ENCODE data around the gene KLHL17. TPM values are rescaled to one million over a fixed set of nuclear protein-coding genes. Genes with fewer than 3 reads are reported as not detected.
A peak's percentile ranks its signal among the peaks of the same experiment; 100 is the strongest.

Gene KLHL17
- total RNA-seq, 1 donor from 2014 or later = 41.5 TPM

DNA sequence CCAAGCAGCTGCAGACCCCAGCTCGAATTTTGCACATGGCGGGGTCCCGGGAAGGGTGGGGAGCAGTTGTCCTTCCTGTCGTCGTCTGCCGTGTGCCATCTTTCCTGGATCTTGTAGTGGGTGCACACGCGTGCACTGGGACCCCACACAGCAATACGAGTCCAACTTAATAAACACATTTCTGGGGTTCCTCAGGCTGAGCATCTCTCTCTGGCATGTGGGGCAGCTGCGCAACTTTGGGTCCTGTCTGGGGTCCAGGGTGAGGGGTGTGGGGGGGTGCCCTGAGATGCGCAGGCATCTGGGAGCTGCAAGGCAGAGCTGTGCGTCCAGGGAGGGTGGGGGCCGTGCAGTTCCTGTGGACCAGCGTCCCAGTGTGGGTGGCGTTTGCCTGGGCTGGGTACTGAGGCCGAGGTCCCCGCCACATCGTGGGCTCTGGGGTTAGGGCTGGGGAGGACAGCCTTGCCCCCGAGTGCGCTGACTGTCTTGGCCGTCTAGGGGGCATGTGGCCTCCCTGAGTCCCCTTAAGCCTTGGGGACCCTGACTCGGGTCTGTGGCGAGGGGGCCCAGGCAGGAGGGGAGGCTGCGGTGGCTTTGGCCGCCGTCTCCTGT lies 5.2 kb downstream of the KLHL17 start:
- TF ChIP-seq, protein P1, sequence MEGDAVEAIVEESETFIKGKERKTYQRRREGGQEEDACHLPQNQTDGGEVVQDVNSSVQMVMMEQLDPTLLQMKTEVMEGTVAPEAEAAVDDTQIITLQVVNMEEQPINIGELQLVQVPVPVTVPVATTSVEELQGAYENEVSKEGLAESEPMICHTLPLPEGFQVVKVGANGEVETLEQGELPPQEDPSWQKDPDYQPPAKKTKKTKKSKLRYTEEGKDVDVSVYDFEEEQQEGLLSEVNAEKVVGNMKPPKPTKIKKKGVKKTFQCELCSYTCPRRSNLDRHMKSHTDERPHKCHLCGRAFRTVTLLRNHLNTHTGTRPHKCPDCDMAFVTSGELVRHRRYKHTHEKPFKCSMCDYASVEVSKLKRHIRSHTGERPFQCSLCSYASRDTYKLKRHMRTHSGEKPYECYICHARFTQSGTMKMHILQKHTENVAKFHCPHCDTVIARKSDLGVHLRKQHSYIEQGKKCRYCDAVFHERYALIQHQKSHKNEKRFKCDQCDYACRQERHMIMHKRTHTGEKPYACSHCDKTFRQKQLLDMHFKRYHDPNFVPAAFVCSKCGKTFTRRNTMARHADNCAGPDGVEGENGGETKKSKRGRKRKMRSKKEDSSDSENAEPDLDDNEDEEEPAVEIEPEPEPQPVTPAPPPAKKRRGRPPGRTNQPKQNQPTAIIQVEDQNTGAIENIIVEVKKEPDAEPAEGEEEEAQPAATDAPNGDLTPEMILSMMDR (conservative IDR thresholded peaks at IDR 0.05) = no peak
- Mint-ChIP-seq H3K4me3 (peak overlapping the region; percentile 31), H3K4me1 (no peaks in the 10 kb centered on the region), H3K36me3 (ENCODE audit: low read depth) (no peaks in the 10 kb centered on the region), H3K27me3 (ENCODE audit: low read depth) (peaks cover 46% of the 10 kb centered on the region), H3K9me3 (no peaks in the 10 kb centered on the region), H3K27ac (ENCODE audit: unreplicated experiment) (no peak overlapping the region)
- DNase-seq (ENCODE audit: low read depth, low spot score) = no peak

DNA sequence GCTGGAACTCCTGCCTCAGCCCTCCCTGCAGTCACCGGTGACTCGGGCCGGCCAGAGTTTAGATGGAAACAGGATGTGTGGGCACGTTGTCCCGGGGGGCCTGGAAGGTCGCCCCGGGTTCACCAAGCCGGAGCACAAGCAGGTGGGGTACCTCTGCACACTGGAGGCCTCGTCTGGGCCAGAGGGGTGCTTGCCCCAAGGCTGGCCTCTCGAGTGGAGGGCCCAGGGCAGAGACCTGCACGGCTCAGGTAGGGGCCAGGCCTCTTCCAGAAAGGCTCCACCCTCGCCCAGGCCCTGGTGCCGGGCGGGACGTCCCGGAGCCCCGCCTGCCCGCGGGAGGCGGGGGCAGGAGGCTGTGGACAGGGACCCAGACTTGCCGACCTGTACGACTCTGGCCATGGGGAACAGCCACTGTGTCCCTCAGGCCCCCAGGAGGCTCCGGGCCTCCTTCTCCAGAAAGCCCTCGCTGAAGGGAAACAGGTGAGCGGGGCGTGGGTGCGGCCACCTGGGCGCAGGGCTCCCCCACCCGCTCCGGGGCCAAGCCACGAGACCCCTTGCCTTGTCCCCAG lies 5.8 kb downstream of the KLHL17 start, which contains the start of gene PLEKHN1:
TSS of gene PLEKHN1 (plus strand) at position 348 of the 569 bp plus-strand sequence. CDS start at position 398, 50 bp downstream.
- H3K36me3 Mint-ChIP-seq (ENCODE audit: low read depth) = no peaks in the 10 kb centered on the region
- H3K4me3 Mint-ChIP-seq = peak within 1 kb of the TSS; percentile 31
- no peaks in the 10 kb centered on the region for H3K4me1 Mint-ChIP-seq
- no peaks in the 10 kb centered on the region for H3K9me3 Mint-ChIP-seq
- peaks cover 47% of the 10 kb centered on the region for H3K27me3 Mint-ChIP-seq (ENCODE audit: low read depth)
- TF ChIP-seq, protein P1 (conservative IDR thresholded peaks at IDR 0.05) = no peak
- no peak within 1 kb of the TSS for H3K27ac Mint-ChIP-seq (ENCODE audit: unreplicated experiment)
- no peak for DNase-seq (ENCODE audit: low read depth, low spot score)

DNA sequence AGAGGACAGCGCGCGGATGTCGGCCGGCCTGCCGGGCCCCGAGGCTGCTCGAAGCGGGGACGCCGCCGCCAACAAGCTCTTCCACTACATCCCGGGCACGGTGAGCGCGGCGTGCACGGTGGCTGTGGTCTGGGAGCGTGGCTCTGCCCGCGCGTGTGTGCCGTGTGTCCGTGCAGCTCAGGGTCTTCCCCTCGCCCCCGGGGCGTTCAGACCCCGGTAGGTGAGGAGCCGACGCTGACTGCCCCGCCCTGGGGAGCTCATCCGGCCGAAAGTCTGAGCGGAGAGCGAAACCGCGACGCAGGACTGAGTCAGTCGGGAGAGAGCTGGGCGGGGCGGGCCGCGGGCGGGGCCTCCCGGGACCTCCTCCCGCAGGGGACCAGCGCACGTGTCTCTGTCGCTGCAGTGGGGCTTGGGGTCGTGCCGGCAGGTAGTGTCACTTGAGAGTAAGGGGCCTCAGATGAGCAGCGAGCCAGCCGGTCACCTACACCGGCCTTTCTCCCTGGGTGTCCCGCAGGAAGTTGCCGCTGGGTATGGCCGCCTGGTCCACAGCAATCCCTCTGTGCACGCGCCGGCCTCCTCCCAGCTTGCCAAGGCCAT lies 6.4 kb downstream of the KLHL17 start:
- H3K36me3 Mint-ChIP-seq (ENCODE audit: low read depth) = no peaks in the 10 kb centered on the region
- peak overlapping the region; percentile 31 for H3K4me3 Mint-ChIP-seq
- no peak for DNase-seq (ENCODE audit: low read depth, low spot score)
- H3K27ac Mint-ChIP-seq (ENCODE audit: unreplicated experiment) = no peak overlapping the region
- peaks cover 52% of the 10 kb centered on the region for H3K27me3 Mint-ChIP-seq (ENCODE audit: low read depth)
- H3K9me3 Mint-ChIP-seq = no peaks in the 10 kb centered on the region
- H3K4me1 Mint-ChIP-seq = no peaks in the 10 kb centered on the region
- TF ChIP-seq, protein P1 (conservative IDR thresholded peaks at IDR 0.05) = no peak

DNA sequence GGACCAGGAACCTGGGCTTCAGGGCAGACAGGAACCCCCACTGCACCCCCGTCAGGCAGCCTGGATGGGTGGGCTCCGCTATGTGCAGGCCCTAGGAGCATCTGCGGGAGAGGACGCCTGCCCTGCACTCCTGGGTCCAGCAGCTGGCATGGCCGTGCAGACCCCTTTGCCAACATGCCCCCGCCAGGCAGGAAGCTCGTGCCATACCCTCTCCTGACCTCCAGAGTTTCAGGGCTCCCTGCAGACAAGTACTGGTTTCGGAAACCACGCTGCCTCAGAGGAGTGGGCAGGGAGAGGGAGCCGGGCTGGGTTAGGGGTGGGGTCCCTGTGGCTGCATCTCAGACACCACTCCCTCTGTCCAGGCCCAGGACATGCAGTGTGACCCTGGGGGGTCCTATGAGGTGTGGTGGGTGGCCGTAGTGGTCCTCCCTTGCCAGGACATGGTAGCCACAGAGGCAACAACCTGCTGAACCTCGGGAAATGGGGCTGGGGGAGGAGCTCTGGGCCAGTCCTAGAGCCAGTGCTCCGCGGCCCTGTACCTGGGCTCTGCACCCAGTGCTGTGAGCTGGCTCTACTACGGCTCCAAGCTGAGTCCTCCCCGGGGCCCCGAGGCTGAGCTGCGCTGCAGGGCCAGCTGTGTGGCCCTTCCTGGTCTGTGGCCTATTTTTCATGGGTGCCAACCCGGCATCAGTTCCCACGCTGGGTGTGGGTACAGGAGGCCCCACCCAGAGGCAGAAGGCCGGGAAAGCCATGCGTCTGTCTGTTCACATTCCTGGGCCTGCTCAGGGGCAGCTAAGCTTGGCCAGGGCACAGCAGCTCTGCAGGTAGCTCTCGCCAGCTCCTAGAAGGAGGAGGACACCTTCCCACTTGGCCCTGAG lies 7.3 kb downstream of the KLHL17 start:
- no peak overlapping the region for H3K27ac Mint-ChIP-seq (ENCODE audit: unreplicated experiment)
- H3K9me3 Mint-ChIP-seq = no peaks in the 10 kb centered on the region

More for the DNA sequence above, 7.3 kb downstream of the KLHL17 start:
- no peaks in the 10 kb centered on the region for H3K4me1 Mint-ChIP-seq
- H3K36me3 Mint-ChIP-seq (ENCODE audit: low read depth) = no peaks in the 10 kb centered on the region
- H3K4me3 Mint-ChIP-seq = peak overlapping the region; percentile 10
- no peak for DNase-seq (ENCODE audit: low read depth, low spot score)
- TF ChIP-seq, protein P1 (conservative IDR thresholded peaks at IDR 0.05) = no peak
- H3K27me3 Mint-ChIP-seq (ENCODE audit: low read depth) = peaks cover 56% of the 10 kb centered on the region
